Fibroblast of lung (primary cell): Measurements from ENCODE around the gene GNG7.

ENCODE experiments used
- EZH2 ChIP-seq: IDR thresholded peaks from 2 replicates; pipeline ENCODE4 v1.5.1; 2012; ENCODE audit warnings: low read length, control low read depth, mild to moderate bottlenecking; ENCODE audit errors: missing control alignments
- TF ChIP-seq, protein P1 (sequence below), 2 donors: IDR thresholded peaks in 1 of 2; conservative IDR thresholded peaks in 1 of 2; 1 replicate in 1 of 2; 2 replicates in 1 of 2; pipeline ENCODE4 v1.5.1; 2011 to 2012; ENCODE audit warnings: low read length in 2 of 2, control low read depth in 1 of 2, inconsistent platforms in 1 of 2, low read depth in 1 of 2, mild to moderate bottlenecking in 1 of 2

DNA sequence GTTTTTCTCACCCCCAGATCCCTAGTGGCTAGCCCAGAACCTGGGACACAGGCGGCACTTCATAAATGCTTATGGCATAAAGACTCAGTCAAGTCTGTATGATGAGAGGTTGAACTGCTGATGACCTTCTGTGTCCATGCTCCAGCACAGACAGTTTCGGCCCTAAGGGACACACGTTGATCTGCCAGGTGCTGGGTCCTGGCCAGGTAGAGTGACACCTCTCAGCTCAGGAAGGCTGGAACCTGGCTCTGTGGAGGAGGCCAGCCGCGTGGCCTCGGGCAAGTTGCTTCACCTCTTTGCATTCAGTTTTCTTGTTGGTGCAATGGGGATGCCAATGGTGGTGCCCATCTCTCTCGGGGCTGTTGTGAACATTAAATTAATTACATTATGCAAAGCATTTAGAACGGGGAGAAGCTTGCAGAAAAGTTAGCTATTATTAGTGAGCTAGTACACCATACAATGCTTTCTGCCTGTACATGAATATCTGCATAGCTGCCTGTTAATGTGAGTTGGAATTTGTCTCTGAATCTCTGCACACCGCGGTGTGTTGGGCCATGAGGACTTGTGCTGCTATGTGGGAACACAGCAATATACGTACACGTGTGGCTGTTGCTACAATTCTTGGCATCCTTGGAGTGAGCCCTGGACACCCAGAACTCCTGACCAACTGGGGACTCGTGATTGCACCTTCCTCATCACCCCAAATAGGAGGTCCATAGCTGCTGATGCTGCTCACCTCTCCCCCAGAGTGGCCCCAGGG is 218.1 kb downstream of the GNG7 start:
- TF ChIP-seq EZH2: no peak
- TF ChIP-seq, protein P1, sequence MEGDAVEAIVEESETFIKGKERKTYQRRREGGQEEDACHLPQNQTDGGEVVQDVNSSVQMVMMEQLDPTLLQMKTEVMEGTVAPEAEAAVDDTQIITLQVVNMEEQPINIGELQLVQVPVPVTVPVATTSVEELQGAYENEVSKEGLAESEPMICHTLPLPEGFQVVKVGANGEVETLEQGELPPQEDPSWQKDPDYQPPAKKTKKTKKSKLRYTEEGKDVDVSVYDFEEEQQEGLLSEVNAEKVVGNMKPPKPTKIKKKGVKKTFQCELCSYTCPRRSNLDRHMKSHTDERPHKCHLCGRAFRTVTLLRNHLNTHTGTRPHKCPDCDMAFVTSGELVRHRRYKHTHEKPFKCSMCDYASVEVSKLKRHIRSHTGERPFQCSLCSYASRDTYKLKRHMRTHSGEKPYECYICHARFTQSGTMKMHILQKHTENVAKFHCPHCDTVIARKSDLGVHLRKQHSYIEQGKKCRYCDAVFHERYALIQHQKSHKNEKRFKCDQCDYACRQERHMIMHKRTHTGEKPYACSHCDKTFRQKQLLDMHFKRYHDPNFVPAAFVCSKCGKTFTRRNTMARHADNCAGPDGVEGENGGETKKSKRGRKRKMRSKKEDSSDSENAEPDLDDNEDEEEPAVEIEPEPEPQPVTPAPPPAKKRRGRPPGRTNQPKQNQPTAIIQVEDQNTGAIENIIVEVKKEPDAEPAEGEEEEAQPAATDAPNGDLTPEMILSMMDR (conservative IDR thresholded peaks at IDR 0.05 in 1 of 2, IDR thresholded peaks at IDR 0.05 in 1 of 2; ENCODE audit: low read depth in 1 of 2, low read length in 2 of 2): no peak
